Measurements from ENCODE around the gene IQSEC1. TPM values are rescaled to one million over a fixed set of nuclear protein-coding genes. Genes with fewer than 3 reads are reported as not detected.

IQSEC1 gene
- total RNA-seq, 2 experiments from 2014 or later = 31.7 to 39.2 TPM

DNA sequence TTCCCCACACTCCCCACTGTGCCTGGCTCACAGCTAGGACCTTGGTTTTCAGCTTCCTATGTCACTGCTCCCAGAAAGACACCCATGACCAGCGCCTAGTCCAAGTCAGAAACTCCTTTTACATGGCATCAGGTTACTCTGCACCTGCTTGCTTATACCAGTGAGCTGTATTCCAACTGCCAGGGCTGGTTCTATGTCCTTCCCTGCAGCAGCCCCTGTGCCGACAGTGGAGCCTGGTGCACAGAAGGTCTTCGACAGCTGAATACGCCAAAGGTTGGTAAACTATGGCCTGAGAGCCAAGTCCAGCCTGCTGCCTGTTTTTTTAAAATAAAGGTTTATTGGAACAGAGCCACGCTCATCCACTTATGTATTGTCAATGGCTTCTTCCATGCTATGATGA lies 102.5 kb downstream of the IQSEC1 start:
- Mint-ChIP-seq H3K36me3 (ENCODE audit: low read depth) (no peaks in the 10 kb centered on the region), H3K9me3 (no peaks in the 10 kb centered on the region), H3K4me3 (no peak overlapping the region), H3K27me3 (no peaks in the 10 kb centered on the region), H3K27ac (no peak overlapping the region), H3K4me1 (ENCODE audit: low read depth) (peaks cover 31% of the 10 kb centered on the region)
- DNase-seq (no peak), ATAC-seq (no peak)
- intact Hi-C loops (cut with micrococcal nuclease) = no loop called here
- CTCF ChIA-PET = interaction anchor here (0.8 to 2.5 kb wide), 6 partner anchors 9 to 25 kb away, joined by 3 to 8 read pairs (median 6); no protein-coding TSS in a partner anchor
- POLR2A ChIA-PET = no interaction called here
- no peak for TF ChIP-seq CTCF (IDR thresholded peaks at IDR 0.05)

- no peaks in the 10 kb centered on the region for H3K36me3 Mint-ChIP-seq (ENCODE audit: low read depth)
- no peaks in the 10 kb centered on the region for H3K27me3 Mint-ChIP-seq
- DNase-seq = no peak
- H3K27ac Mint-ChIP-seq = no peak overlapping the region
- H3K4me1 Mint-ChIP-seq (ENCODE audit: low read depth) = peaks cover 34% of the 10 kb centered on the region
- no peaks in the 10 kb centered on the region for H3K9me3 Mint-ChIP-seq
- intact Hi-C loops (cut with micrococcal nuclease) = no loop called here
- H3K4me3 Mint-ChIP-seq = no peak overlapping the region
- POLR2A ChIA-PET = no interaction called here
- ATAC-seq = no peak
- CTCF ChIA-PET = interaction anchor here (1.2 to 2.5 kb wide), 4 partner anchors 10 to 26 kb away, joined by 5 to 8 read pairs (median 6); no protein-coding TSS in a partner anchor
- TF ChIP-seq CTCF (IDR thresholded peaks at IDR 0.05) = no peak
These were observed 103.7 kb downstream of the IQSEC1 start for GRCh38 chr3:12969486-12969885.

DNA sequence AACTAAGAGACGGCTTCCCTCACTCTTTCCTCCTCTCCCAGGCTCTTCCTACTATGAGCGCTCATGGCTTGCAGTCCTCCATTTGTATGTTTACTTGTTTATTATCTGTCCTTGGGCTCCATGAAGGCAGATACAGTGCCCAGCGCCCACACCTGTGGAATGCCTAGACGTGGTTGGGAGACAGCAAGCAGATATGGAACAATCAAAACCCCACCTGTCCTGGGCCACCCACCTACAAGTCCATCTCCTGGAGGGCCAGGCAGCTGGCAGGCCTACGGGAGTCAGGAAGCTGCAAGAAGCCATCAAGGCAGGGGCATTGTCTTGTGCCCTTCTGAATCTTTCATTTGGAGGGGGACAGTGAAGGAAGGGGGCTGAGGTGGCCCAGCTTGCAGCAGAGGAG lies 104.7 kb downstream of the IQSEC1 start:
- H3K4me3 Mint-ChIP-seq = peak overlapping the region; percentile 71
- no peaks in the 10 kb centered on the region for H3K27me3 Mint-ChIP-seq
- no peaks in the 10 kb centered on the region for H3K9me3 Mint-ChIP-seq
- ChIA-PET POLR2A (no interaction called here), CTCF (interaction anchor here (1.2 to 2.5 kb wide), 4 partner anchors 13 to 493 kb away, joined by 3 to 10 read pairs (median 6); no protein-coding TSS in a partner anchor)
- TF ChIP-seq CTCF (IDR thresholded peaks at IDR 0.05) = no peak
- no peak for DNase-seq
- ATAC-seq = no peak
- intact Hi-C loops (cut with micrococcal nuclease) = no loop called here
- peaks cover 43% of the 10 kb centered on the region for H3K4me1 Mint-ChIP-seq (ENCODE audit: low read depth)
- no peak overlapping the region for H3K27ac Mint-ChIP-seq
- H3K36me3 Mint-ChIP-seq (ENCODE audit: low read depth) = no peaks in the 10 kb centered on the region

- Mint-ChIP-seq H3K4me3 (peak overlapping the region; percentile 71), H3K4me1 (ENCODE audit: low read depth) (peaks cover 51% of the 10 kb centered on the region), H3K27me3 (no peaks in the 10 kb centered on the region), H3K36me3 (ENCODE audit: low read depth) (no peaks in the 10 kb centered on the region), H3K27ac (no peak overlapping the region), H3K9me3 (no peaks in the 10 kb centered on the region)
- TF ChIP-seq CTCF (IDR thresholded peaks at IDR 0.05) = no peak
- POLR2A ChIA-PET = interaction anchor here (1.0 kb wide), 1 partner anchor 128 kb away, joined by 4 read pairs; no protein-coding TSS in a partner anchor
- ATAC-seq (peak; percentile 95), DNase-seq (peak; percentile 90)
- CTCF ChIA-PET = interaction anchor here (1.2 to 1.5 kb wide), 3 partner anchors 15 to 493 kb away, joined by 3 to 10 read pairs (median 5); no protein-coding TSS in a partner anchor
- intact Hi-C loops (cut with micrococcal nuclease) = no loop called here
These were observed 105.5 kb downstream of the IQSEC1 start for GRCh38 chr3:12967606-12968351.
